Measurements from ENCODE around the gene LRRC4C. TPM values are rescaled to one million over a fixed set of nuclear protein-coding genes. Genes with fewer than 3 reads are reported as not detected.

Gene LRRC4C
- total and polyA plus RNA-seq, 4 donors = 0.10 to 0.93 (median 0.30) TPM

DNA sequence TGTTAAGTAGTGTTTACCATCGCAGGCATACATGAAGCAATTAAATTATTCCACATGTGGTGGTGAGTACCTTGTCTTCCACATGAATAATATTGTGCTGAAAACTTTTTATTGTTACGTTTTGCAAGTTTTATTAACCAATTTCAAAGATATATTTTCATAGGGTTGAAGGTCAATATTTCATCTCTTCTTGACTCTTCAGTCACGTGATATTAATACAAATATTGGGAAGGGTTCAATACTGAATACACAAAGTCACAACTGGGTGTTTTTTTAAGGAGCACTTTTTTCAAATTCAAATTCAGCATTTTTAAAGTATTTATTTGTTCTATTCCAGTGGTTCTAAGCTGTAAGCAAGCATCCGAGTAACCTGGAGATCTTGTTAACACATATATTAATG is 348.9 kb downstream of the LRRC4C start:
- Histone ChIP-seq H3K9ac (ENCODE audit: low read depth in 1 of 2, low read length in 2 of 2) (no peak overlapping the region), H3K4me3 (ENCODE audit: low read depth in 1 of 3, low read length in 3 of 3) (no peak overlapping the region), H3K9me3 (ENCODE audit: control insufficient read depth in 4 of 4, low read length in 3 of 4) (no peaks in the 10 kb centered on the region), H3K4me1 (ENCODE audit: control insufficient read depth in 4 of 4, insufficient read depth in 4 of 4, low read length in 3 of 4) (no peaks in the 10 kb centered on the region), H3K27ac (ENCODE audit: low read depth in 1 of 2, low read length in 2 of 2) (no peak overlapping the region), H3K27me3 (ENCODE audit: control insufficient read depth in 4 of 4, insufficient read depth in 4 of 4, low read length in 3 of 4) (no peaks in the 10 kb centered on the region), H3K36me3 (ENCODE audit: control insufficient read depth in 4 of 4, insufficient read depth in 3 of 4, low read depth in 1 of 4, low read length in 3 of 4) (no peaks in the 10 kb centered on the region)
- WGBS = 64% methylated on average over 4 of the region's 4 CpGs
- TF ChIP-seq, protein P1, sequence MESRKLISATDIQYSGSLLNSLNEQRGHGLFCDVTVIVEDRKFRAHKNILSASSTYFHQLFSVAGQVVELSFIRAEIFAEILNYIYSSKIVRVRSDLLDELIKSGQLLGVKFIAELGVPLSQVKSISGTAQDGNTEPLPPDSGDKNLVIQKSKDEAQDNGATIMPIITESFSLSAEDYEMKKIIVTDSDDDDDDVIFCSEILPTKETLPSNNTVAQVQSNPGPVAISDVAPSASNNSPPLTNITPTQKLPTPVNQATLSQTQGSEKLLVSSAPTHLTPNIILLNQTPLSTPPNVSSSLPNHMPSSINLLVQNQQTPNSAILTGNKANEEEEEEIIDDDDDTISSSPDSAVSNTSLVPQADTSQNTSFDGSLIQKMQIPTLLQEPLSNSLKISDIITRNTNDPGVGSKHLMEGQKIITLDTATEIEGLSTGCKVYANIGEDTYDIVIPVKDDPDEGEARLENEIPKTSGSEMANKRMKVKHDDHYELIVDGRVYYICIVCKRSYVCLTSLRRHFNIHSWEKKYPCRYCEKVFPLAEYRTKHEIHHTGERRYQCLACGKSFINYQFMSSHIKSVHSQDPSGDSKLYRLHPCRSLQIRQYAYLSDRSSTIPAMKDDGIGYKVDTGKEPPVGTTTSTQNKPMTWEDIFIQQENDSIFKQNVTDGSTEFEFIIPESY (IDR thresholded peaks at IDR 0.05) = no peak
- TF ChIP-seq RXRA (IDR thresholded peaks at IDR 0.05) (no peak), FOXA2 (IDR thresholded peaks at IDR 0.05) (no peak), HNF4G (IDR thresholded peaks at IDR 0.05) (no peak), NR2F2 (IDR thresholded peaks at IDR 0.05) (no peak), HNF4A (conservative IDR thresholded peaks at IDR 0.05) (no peak), SP1 (IDR thresholded peaks at IDR 0.05) (no peak), JUND (IDR thresholded peaks at IDR 0.05) (no peak), GABPA (IDR thresholded peaks at IDR 0.05 in 1 of 2, conservative IDR thresholded peaks at IDR 0.05 in 1 of 2) (no peak), RAD21 (IDR thresholded peaks at IDR 0.05) (no peak), TAF1 (conservative IDR thresholded peaks at IDR 0.05) (no peak), EGR1 (IDR thresholded peaks at IDR 0.05; ENCODE audit: low read depth in 2 of 2) (no peak)
- TF ChIP-seq, protein P2, sequence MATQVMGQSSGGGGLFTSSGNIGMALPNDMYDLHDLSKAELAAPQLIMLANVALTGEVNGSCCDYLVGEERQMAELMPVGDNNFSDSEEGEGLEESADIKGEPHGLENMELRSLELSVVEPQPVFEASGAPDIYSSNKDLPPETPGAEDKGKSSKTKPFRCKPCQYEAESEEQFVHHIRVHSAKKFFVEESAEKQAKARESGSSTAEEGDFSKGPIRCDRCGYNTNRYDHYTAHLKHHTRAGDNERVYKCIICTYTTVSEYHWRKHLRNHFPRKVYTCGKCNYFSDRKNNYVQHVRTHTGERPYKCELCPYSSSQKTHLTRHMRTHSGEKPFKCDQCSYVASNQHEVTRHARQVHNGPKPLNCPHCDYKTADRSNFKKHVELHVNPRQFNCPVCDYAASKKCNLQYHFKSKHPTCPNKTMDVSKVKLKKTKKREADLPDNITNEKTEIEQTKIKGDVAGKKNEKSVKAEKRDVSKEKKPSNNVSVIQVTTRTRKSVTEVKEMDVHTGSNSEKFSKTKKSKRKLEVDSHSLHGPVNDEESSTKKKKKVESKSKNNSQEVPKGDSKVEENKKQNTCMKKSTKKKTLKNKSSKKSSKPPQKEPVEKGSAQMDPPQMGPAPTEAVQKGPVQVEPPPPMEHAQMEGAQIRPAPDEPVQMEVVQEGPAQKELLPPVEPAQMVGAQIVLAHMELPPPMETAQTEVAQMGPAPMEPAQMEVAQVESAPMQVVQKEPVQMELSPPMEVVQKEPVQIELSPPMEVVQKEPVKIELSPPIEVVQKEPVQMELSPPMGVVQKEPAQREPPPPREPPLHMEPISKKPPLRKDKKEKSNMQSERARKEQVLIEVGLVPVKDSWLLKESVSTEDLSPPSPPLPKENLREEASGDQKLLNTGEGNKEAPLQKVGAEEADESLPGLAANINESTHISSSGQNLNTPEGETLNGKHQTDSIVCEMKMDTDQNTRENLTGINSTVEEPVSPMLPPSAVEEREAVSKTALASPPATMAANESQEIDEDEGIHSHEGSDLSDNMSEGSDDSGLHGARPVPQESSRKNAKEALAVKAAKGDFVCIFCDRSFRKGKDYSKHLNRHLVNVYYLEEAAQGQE (IDR thresholded peaks at IDR 0.05) = no peak
- TF ChIP-seq, protein P3, sequence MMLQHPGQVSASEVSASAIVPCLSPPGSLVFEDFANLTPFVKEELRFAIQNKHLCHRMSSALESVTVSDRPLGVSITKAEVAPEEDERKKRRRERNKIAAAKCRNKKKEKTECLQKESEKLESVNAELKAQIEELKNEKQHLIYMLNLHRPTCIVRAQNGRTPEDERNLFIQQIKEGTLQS (IDR thresholded peaks at IDR 0.05) = no peak
- TF ChIP-seq, protein P4, sequence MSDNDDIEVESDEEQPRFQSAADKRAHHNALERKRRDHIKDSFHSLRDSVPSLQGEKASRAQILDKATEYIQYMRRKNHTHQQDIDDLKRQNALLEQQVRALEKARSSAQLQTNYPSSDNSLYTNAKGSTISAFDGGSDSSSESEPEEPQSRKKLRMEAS (IDR thresholded peaks at IDR 0.05) = no peak
- TF ChIP-seq, protein P5, sequence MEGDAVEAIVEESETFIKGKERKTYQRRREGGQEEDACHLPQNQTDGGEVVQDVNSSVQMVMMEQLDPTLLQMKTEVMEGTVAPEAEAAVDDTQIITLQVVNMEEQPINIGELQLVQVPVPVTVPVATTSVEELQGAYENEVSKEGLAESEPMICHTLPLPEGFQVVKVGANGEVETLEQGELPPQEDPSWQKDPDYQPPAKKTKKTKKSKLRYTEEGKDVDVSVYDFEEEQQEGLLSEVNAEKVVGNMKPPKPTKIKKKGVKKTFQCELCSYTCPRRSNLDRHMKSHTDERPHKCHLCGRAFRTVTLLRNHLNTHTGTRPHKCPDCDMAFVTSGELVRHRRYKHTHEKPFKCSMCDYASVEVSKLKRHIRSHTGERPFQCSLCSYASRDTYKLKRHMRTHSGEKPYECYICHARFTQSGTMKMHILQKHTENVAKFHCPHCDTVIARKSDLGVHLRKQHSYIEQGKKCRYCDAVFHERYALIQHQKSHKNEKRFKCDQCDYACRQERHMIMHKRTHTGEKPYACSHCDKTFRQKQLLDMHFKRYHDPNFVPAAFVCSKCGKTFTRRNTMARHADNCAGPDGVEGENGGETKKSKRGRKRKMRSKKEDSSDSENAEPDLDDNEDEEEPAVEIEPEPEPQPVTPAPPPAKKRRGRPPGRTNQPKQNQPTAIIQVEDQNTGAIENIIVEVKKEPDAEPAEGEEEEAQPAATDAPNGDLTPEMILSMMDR (IDR thresholded peaks at IDR 0.05; ENCODE audit: low read depth, low read length, missing input control) = no peak
- no peak for DNase-seq (ENCODE audit: low spot score)

DNA sequence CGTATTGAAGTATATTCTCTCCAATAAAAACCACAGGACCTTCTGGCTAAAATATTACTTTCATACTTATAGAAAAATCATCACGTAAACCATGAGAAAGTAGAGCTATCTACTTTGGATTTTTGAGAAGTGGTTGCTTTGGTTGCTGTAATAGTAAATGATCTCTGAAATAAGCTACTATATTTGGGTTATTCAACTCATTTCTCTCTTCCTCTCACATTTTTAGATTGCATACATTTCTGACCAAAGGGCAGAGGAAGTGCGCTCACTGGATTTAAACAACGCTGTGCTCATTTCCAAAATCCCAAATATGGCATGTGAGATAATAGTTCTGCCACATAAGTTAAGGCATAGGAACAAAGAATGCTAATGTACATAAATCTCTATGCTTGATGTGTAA is 357.0 kb downstream of the LRRC4C start:
- DNase-seq (ENCODE audit: low spot score) = no peak
- H3K9ac ChIP-seq (ENCODE audit: low read depth in 1 of 2, low read length in 2 of 2) = no peak overlapping the region
- TF ChIP-seq FOXA2 (IDR thresholded peaks at IDR 0.05) (no peak), JUND (IDR thresholded peaks at IDR 0.05) (no peak), HNF4A (conservative IDR thresholded peaks at IDR 0.05) (no peak), NR2F2 (IDR thresholded peaks at IDR 0.05) (no peak), GABPA (IDR thresholded peaks at IDR 0.05 in 1 of 2, conservative IDR thresholded peaks at IDR 0.05 in 1 of 2) (no peak), RAD21 (IDR thresholded peaks at IDR 0.05) (no peak), SP1 (IDR thresholded peaks at IDR 0.05) (no peak), HNF4G (IDR thresholded peaks at IDR 0.05) (no peak), YY1 (IDR thresholded peaks at IDR 0.05) (no peak)
- TF ChIP-seq, protein P3 (IDR thresholded peaks at IDR 0.05) = no peak
- TF ChIP-seq, protein P1 (IDR thresholded peaks at IDR 0.05) = no peak
- TF ChIP-seq, protein P4 (IDR thresholded peaks at IDR 0.05) = no peak
- no peaks in the 10 kb centered on the region for H3K9me3 ChIP-seq (ENCODE audit: control insufficient read depth in 4 of 4, low read length in 3 of 4)
- peaks cover 0 to 3% (median 1%) of the 10 kb centered on the region in 4 donors for H3K4me1 ChIP-seq (ENCODE audit: control insufficient read depth in 4 of 4, insufficient read depth in 4 of 4, low read length in 3 of 4)
- 87% methylated on average over 4 of the region's 4 CpGs for WGBS
- no peaks in the 10 kb centered on the region for H3K27me3 ChIP-seq (ENCODE audit: control insufficient read depth in 4 of 4, insufficient read depth in 4 of 4, low read length in 3 of 4)
- no peak overlapping the region for H3K4me3 ChIP-seq (ENCODE audit: low read depth in 1 of 3, low read length in 3 of 3)
- H3K27ac ChIP-seq (ENCODE audit: low read depth in 1 of 2, low read length in 2 of 2) = no peak overlapping the region
- H3K36me3 ChIP-seq (ENCODE audit: control insufficient read depth in 4 of 4, insufficient read depth in 3 of 4, low read depth in 1 of 4, low read length in 3 of 4) = no peaks in the 10 kb centered on the region

All from liver (tissue), 9 donors.